LNCAP (cell line): ENCODE measurements around the gene CLCA2.

ENCODE experiments used
- CTCF ChIP-seq: fragments of 450-650 bp; IDR thresholded peaks from 2 replicates; pipeline ENCODE4 v1.5.1; 2017; ENCODE audit warnings: mild to moderate bottlenecking

CLCA2 gene

GRCh38 chr1:86430376-86430775 is 6.4 kb downstream of the CLCA2 start:
- TF ChIP-seq CTCF = no peak

- no peak for TF ChIP-seq CTCF
Observed at GRCh38 chr1:86434059-86434458, 10.1 kb downstream of the CLCA2 start.

- no peak for TF ChIP-seq CTCF
Observed at GRCh38 chr1:86435327-86435726, 11.4 kb downstream of the CLCA2 start.

- TF ChIP-seq CTCF = no peak
Observed at GRCh38 chr1:86436041-86436440, 12.1 kb downstream of the CLCA2 start.

- TF ChIP-seq CTCF = no peak
Observed at GRCh38 chr1:86441581-86441980, 17.6 kb downstream of the CLCA2 start.

- TF ChIP-seq CTCF = no peak
Observed at GRCh38 chr1:86441997-86442396, 18.0 kb downstream of the CLCA2 start.

GRCh38 chr1:86445919-86446318 is 21.9 kb downstream of the CLCA2 start:
- no peak for TF ChIP-seq CTCF

GRCh38 chr1:86447198-86447790 is 23.3 kb downstream of the CLCA2 start:
- TF ChIP-seq CTCF = no peak
